K562 (cell line): ENCODE results near the gene RNF207. TPM values are rescaled to one million over a fixed set of nuclear protein-coding genes. Genes with fewer than 3 reads are reported as not detected.

Experiments
- KLF1 ChIP-seq: fragments of 450-650 bp; IDR thresholded peaks from 2 replicates; pipeline ENCODE4 v1.6.1; 2016; ENCODE audit warnings: missing genetic modification characterization, missing compliant biosample characterization
- KLF6 ChIP-seq: fragments of 250-450 bp; sonication (Bioruptor Pico); IDR thresholded peaks from 2 replicates; pipeline ENCODE4 v1.4.0; 2020; ENCODE audit warnings: mild to moderate bottlenecking, moderate library complexity, borderline replicate concordance
- MTA1 ChIP-seq: fragments of 450-650 bp; IDR thresholded peaks from 2 replicates; pipeline ENCODE4 v1.6.1; 2017; ENCODE audit warnings: borderline replicate concordance
- MXI1 ChIP-seq: IDR thresholded peaks from 2 replicates; pipeline ENCODE4 v1.6.1; 2011; ENCODE audit warnings: low read depth, mild to moderate bottlenecking, improper control_type of control experiment, low read length
- NEUROD1 ChIP-seq: fragments of 150-350 bp; IDR thresholded peaks from 2 replicates; pipeline ENCODE4 v1.6.1; 2014; ENCODE audit warnings: borderline replicate concordance, low read length, low read depth; ENCODE audit not compliant: partially characterized antibody
- NR4A1 ChIP-seq, 2 experiments: fragments of 250-450 bp in 1 of 2; fragments of 450-650 bp in 1 of 2; sonication (Bioruptor Pico) in 1 of 2; IDR thresholded peaks; 2 replicates each; pipeline versions ENCODE4 v1.4.0 to v1.6.1; 2016 to 2020; ENCODE audit warnings: mild to moderate bottlenecking in 2 of 2, missing compliant biosample characterization in 1 of 2, missing genetic modification characterization in 1 of 2, moderate library complexity in 1 of 2
- SMARCA5 ChIP-seq: fragments of 450-650 bp; IDR thresholded peaks from 2 replicates; pipeline ENCODE4 v1.6.1; 2016
- SNIP1 ChIP-seq: fragments of 450-650 bp; IDR thresholded peaks from 2 replicates; pipeline ENCODE4 v1.7.1; 2017; ENCODE audit warnings: low read depth, mild to moderate bottlenecking
- SNRNP70 ChIP-seq: fragments of 200-400 bp; formaldehyde crosslinking; optimal IDR thresholded peaks from 2 replicates; pipeline ENCODE3; 2017; ENCODE audit warnings: low read depth, low read length
- ZBTB17 ChIP-seq: fragments of 450-650 bp; formaldehyde crosslinking; IDR thresholded peaks from 2 replicates; pipeline ENCODE4 v1.4.0; 2020; ENCODE audit warnings: mild to moderate bottlenecking
- ZEB2 ChIP-seq: fragments of 450-650 bp; IDR thresholded peaks from 2 replicates; pipeline ENCODE4 v1.6.1; 2016
- ZNF143 ChIP-seq: sonication (generic); formaldehyde crosslinking; IDR thresholded peaks from 2 replicates; pipeline ENCODE4 v1.9.0; 2022; ENCODE audit warnings: mild to moderate bottlenecking, missing genetic modification reagents
- ZNF263 ChIP-seq: sonication (generic); formaldehyde crosslinking; IDR thresholded peaks from 2 replicates; pipeline ENCODE4 v1.8.0; 2022; ENCODE audit warnings: mild to moderate bottlenecking, missing genetic modification reagents, borderline replicate concordance
- ZNF354B ChIP-seq: fragments of 250-450 bp; sonication (Bioruptor Pico); IDR thresholded peaks from 2 replicates; pipeline ENCODE4 v1.4.0; 2020
- polyA plus RNA-seq, 8 experiments: library from polyadenylated mRNA; depleted of rRNA in 4 of 8; stranded (reverse) in 5 of 8; unstranded in 3 of 8; fragments of >200 nt; fragmentation: Nextera tagmentation in 2 of 8; fragmentation: Illumina TruSeq in 1 of 8; extraction: Ambion mirVana in 2 of 8; extraction: Trizol in 1 of 8; gene quantifications; 2 replicates each; pipeline versions ENCODE4 v1.2.1 to v1.2.3, GENCODE V29; 2011 to 2014; ENCODE audit warnings: inconsistent platforms in 1 of 8, missing spikeins in 1 of 8
- total RNA-seq, 7 experiments: library from RNA; depleted of rRNA in 6 of 7; stranded (reverse); fragments of >200 nt in 6 of 7; fragmentation: Illumina TruSeq in 2 of 7; extraction: Trizol in 2 of 7; gene quantifications; 2 replicates each; pipeline versions ENCODE4 v1.2.1 to v1.2.3, GENCODE V29; 2011 to 2021; ENCODE audit warnings: low replicate concordance in 1 of 7
- TF ChIP-seq, protein P1 (sequence below): fragments of 450-650 bp; IDR thresholded peaks from 2 replicates; pipeline ENCODE4 v1.6.1; 2016; ENCODE audit warnings: mild to moderate bottlenecking, moderate library complexity
- TF ChIP-seq, protein P2 (sequence below): fragments of 250-450 bp; sonication (Bioruptor Pico); IDR thresholded peaks from 2 replicates; pipeline ENCODE4 v1.6.1; 2021; ENCODE audit warnings: mild to moderate bottlenecking
- TF ChIP-seq, protein P3 (sequence below): fragments of 250-450 bp; sonication (Bioruptor Pico); IDR thresholded peaks from 2 replicates; pipeline ENCODE4 v1.8.0; 2021; ENCODE audit warnings: moderate library complexity, mild to moderate bottlenecking, inconsistent platforms

Gene RNF207
- total and polyA plus RNA-seq, 9 of the 15 experiments (the other 6 are each of a cell fraction or from before 2014, with no cell fraction given): 2.7 to 30.6 (median 12.9) TPM

DNA sequence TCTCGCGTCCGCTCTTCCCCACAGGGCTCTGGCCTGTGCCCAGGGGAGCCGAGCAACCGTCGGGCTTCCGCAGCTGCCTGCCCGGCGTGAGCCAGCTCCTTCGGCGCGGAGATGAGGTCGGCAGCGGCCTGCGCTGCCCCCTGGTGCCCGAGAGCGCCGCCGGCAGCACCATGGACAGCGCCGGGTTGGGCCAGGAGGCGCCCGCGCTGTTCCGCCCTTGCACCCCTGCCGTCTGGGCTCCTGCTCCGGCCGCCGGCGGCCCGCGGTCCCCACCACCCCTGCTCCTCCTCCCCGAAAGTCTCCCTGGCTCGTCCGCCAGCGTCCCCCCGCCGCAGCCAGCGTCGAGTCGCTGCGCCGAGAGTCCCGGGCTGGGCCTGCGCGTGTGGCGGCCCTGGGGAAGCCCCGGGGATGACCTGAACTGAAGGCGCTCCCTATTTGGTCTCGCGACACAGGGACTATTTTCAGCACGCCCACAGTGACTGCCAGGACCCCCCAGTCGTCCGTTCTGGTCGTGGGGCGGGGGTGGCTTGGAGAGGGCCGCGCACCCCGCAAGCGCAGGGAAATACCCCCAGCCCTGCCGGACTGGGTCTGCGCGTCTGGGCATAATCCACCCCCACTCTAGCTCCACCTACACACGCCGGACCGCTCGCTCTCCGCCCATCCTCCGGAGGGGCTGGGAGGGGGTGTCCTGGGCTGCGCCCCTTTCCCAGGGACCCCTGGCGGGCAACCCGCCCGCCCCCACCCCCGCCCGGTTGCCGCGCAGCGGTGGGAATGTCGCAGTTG is 39.4 kb downstream of the RNF207 start (continued):
- TF ChIP-seq, protein P1, sequence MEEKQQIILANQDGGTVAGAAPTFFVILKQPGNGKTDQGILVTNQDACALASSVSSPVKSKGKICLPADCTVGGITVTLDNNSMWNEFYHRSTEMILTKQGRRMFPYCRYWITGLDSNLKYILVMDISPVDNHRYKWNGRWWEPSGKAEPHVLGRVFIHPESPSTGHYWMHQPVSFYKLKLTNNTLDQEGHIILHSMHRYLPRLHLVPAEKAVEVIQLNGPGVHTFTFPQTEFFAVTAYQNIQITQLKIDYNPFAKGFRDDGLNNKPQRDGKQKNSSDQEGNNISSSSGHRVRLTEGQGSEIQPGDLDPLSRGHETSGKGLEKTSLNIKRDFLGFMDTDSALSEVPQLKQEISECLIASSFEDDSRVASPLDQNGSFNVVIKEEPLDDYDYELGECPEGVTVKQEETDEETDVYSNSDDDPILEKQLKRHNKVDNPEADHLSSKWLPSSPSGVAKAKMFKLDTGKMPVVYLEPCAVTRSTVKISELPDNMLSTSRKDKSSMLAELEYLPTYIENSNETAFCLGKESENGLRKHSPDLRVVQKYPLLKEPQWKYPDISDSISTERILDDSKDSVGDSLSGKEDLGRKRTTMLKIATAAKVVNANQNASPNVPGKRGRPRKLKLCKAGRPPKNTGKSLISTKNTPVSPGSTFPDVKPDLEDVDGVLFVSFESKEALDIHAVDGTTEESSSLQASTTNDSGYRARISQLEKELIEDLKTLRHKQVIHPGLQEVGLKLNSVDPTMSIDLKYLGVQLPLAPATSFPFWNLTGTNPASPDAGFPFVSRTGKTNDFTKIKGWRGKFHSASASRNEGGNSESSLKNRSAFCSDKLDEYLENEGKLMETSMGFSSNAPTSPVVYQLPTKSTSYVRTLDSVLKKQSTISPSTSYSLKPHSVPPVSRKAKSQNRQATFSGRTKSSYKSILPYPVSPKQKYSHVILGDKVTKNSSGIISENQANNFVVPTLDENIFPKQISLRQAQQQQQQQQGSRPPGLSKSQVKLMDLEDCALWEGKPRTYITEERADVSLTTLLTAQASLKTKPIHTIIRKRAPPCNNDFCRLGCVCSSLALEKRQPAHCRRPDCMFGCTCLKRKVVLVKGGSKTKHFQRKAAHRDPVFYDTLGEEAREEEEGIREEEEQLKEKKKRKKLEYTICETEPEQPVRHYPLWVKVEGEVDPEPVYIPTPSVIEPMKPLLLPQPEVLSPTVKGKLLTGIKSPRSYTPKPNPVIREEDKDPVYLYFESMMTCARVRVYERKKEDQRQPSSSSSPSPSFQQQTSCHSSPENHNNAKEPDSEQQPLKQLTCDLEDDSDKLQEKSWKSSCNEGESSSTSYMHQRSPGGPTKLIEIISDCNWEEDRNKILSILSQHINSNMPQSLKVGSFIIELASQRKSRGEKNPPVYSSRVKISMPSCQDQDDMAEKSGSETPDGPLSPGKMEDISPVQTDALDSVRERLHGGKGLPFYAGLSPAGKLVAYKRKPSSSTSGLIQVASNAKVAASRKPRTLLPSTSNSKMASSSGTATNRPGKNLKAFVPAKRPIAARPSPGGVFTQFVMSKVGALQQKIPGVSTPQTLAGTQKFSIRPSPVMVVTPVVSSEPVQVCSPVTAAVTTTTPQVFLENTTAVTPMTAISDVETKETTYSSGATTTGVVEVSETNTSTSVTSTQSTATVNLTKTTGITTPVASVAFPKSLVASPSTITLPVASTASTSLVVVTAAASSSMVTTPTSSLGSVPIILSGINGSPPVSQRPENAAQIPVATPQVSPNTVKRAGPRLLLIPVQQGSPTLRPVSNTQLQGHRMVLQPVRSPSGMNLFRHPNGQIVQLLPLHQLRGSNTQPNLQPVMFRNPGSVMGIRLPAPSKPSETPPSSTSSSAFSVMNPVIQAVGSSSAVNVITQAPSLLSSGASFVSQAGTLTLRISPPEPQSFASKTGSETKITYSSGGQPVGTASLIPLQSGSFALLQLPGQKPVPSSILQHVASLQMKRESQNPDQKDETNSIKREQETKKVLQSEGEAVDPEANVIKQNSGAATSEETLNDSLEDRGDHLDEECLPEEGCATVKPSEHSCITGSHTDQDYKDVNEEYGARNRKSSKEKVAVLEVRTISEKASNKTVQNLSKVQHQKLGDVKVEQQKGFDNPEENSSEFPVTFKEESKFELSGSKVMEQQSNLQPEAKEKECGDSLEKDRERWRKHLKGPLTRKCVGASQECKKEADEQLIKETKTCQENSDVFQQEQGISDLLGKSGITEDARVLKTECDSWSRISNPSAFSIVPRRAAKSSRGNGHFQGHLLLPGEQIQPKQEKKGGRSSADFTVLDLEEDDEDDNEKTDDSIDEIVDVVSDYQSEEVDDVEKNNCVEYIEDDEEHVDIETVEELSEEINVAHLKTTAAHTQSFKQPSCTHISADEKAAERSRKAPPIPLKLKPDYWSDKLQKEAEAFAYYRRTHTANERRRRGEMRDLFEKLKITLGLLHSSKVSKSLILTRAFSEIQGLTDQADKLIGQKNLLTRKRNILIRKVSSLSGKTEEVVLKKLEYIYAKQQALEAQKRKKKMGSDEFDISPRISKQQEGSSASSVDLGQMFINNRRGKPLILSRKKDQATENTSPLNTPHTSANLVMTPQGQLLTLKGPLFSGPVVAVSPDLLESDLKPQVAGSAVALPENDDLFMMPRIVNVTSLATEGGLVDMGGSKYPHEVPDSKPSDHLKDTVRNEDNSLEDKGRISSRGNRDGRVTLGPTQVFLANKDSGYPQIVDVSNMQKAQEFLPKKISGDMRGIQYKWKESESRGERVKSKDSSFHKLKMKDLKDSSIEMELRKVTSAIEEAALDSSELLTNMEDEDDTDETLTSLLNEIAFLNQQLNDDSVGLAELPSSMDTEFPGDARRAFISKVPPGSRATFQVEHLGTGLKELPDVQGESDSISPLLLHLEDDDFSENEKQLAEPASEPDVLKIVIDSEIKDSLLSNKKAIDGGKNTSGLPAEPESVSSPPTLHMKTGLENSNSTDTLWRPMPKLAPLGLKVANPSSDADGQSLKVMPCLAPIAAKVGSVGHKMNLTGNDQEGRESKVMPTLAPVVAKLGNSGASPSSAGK: no peak
- TF ChIP-seq MXI1 (peak; percentile 62; the same call in 1 of the 2 replicates), MTA1 (no peak), SNIP1 (no peak), ZNF143 (CRISPR knock-in tag) (peak; percentile 49; the same call in 1 of the 2 replicates), SNRNP70 (no peak), KLF1 (peak; percentile 66; the same call in 1 of the 2 replicates), ZNF263 (CRISPR knock-in tag) (peak; percentile 90), SMARCA5 (no peak), NR4A1 (CRISPR knock-in tag; IDR thresholded peaks at IDR 0.05) (no peak), NR4A1 (tag; IDR thresholded peaks at IDR 0.05) (peak; percentile 59; the same call in 1 of the 2 replicates), ZEB2 (no peak), ZNF354B (no peak), NEUROD1 (no peak), KLF6 (CRISPR knock-in tag) (peak; percentile 34; the same call in 1 of the 2 replicates), ZBTB17 (CRISPR knock-in tag) (peak; percentile 75)
- TF ChIP-seq, protein P2, sequence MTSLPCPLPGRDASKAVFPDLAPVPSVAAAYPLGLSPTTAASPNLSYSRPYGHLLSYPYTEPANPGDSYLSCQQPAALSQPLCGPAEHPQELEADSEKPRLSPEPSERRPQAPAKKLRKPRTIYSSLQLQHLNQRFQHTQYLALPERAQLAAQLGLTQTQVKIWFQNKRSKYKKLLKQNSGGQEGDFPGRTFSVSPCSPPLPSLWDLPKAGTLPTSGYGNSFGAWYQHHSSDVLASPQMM: no peak
- TF ChIP-seq, protein P3, sequence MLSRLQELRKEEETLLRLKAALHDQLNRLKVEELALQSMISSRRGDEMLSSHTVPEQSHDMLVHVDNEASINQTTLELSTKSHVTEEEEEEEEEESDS: no peak
